Memory B cell (primary cell): ENCODE measurements around the gene DSTN.

ENCODE experiments used
- ATAC-seq: fragments of 150-1000 bp; cut with Tn5 transposase; 2 replicates; pipeline ENCODE4 v1.10.0; 2021; ENCODE audit warnings: low read depth, mild to moderate bottlenecking, moderate library complexity
- DNase-seq, 2 donors: peaks; one replicate each; pipeline ENCODE4 v3.0.0; 2022; ENCODE audit warnings: low spot score in 2 of 2
- H3K27ac Mint-ChIP-seq: one replicate; pipeline ENCODE4 v1.8.0; 2022; ENCODE audit warnings: mild to moderate bottlenecking, moderate library complexity, mixed read lengths
- H3K27me3 Mint-ChIP-seq: one replicate; pipeline ENCODE4 v1.8.0; 2022; ENCODE audit warnings: mixed read lengths
- H3K36me3 Mint-ChIP-seq: one replicate; pipeline ENCODE4 v1.8.0; 2022; ENCODE audit warnings: mild to moderate bottlenecking, mixed read lengths
- H3K4me1 Mint-ChIP-seq: one replicate; pipeline ENCODE4 v1.8.0; 2022; ENCODE audit warnings: mixed read lengths
- H3K4me3 Mint-ChIP-seq: one replicate; pipeline ENCODE4 v1.8.0; 2022; ENCODE audit warnings: mild to moderate bottlenecking, moderate library complexity, mixed read lengths
- H3K9me3 Mint-ChIP-seq: one replicate; pipeline ENCODE4 v1.8.0; 2022; ENCODE audit warnings: mixed read lengths

DSTN gene

DNA sequence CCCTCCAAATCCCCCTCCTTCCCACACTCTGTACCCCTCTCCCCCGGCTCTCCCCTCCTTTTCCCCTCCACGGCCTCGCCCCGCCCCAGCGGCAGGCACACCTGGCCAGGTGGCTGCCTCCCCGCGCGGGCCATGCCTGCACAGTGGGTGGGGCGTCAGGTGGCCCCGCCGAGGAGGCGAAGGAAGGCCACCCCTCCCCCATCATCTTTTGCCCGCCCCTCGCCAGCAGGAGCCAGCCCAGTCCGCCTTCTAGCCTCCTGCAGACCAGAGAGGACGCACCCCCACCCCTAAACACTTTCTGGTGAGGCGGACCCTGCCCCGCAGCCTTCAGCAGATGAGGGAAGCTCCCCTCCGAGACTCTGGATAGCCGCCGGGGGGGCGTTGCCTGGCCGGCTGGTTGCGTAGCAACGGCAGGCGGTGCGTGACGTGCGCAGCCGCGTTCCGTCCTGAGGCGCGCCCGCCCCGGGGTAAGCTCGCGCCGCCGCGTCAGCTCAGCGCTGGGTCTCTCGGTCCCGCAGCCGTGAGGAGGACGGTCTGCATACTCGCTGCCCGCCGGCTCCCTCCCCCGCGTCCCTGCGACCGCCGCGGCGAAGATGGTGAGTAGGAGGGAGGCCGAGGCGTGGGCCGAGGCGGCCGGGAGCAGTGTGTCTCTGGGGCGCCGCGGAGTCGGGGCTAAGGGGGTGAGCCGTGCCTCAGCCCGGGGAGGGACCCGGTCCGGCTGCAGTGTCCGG, at the start of gene DSTN:
TSS of gene DSTN (plus strand) at position 460 of the 731 bp plus-strand sequence. CDS start at position 594, 134 bp downstream.
- peak; percentile 85 to 89 for DNase-seq
- Mint-ChIP-seq H3K27ac (peak within 1 kb of the TSS; percentile 97), H3K9me3 (no peaks in the 10 kb centered on the region), H3K36me3 (no peaks in the 10 kb centered on the region), H3K4me3 (peak within 1 kb of the TSS; percentile 99), H3K4me1 (peaks cover 12% of the 10 kb centered on the region), H3K27me3 (peaks cover 3% of the 10 kb centered on the region)
- ATAC-seq = peak; percentile 88

DNA sequence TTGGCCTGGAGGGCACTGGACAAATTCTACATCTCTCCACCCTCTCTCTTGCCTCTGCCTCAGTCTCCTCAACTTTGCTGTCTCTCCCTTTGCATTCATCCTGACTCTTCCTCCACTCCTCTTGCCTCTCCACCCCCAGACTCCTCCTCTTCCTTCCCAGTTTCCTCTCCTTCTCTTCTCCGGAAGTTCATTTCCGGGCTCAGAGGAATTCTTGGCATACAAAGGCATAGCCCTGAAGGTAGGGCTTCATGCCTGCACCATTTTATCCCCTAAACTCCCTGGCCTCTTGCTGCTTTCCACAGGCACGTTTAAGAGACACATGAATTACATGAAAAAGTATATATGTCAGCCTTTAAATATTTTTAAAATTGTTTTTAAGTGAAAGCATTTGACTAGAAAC, 49.3 kb upstream of the DSTN start:
- Mint-ChIP-seq H3K4me3 (no peak overlapping the region), H3K27me3 (peaks cover 5% of the 10 kb centered on the region), H3K4me1 (peaks cover 3% of the 10 kb centered on the region), H3K36me3 (no peaks in the 10 kb centered on the region), H3K9me3 (no peaks in the 10 kb centered on the region), H3K27ac (no peak overlapping the region)
- ATAC-seq (no peak), DNase-seq (no peak)

DNA sequence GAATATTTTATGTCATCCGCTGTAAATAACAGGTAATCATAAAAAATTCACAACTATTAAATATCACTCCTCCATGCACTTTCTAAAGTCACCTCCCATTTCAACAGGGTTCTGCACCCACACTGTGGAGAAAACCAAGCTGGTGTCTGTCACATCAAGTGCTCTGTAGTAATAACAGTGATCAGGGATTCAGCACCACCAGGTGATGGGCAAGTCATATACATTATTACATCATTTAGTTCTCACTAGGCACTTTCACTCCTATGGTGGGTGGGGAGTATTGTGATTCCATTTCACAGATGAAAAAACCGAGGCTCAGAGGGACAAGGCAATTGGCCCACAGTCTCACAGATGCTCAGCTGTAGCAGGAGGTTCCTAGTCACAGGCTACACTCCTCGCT, 47.3 kb upstream of the DSTN start:
- Mint-ChIP-seq H3K27me3 (peaks cover 9% of the 10 kb centered on the region), H3K27ac (no peak overlapping the region), H3K4me1 (peaks cover 5% of the 10 kb centered on the region), H3K9me3 (no peaks in the 10 kb centered on the region), H3K36me3 (no peaks in the 10 kb centered on the region), H3K4me3 (no peak overlapping the region)
- DNase-seq (no peak), ATAC-seq (no peak)

DNA sequence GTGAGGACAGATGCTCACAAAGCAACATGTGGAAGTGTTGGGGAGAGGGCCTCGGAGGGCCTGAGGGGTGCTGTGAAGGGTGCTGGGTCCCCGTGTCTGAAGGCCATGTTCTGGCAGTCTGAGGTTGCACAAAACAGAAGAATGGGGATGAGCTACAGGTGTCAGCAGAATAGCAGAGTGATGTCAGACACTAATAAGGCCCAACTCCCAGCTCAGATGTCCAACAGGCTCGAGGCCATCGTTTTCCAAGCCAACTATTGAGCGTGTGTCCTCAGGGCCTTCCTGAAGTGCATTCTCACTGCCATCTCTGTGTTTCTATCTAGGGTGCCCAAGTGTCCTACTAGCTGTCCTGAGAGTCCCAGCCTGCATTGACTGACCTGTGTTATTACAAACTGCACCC, 46.5 kb upstream of the DSTN start:
- no peak for ATAC-seq
- Mint-ChIP-seq H3K27ac (no peak overlapping the region), H3K9me3 (no peaks in the 10 kb centered on the region), H3K27me3 (peaks cover 10% of the 10 kb centered on the region), H3K4me3 (no peak overlapping the region), H3K4me1 (peaks cover 4% of the 10 kb centered on the region), H3K36me3 (no peaks in the 10 kb centered on the region)
- DNase-seq = no peak

DNA sequence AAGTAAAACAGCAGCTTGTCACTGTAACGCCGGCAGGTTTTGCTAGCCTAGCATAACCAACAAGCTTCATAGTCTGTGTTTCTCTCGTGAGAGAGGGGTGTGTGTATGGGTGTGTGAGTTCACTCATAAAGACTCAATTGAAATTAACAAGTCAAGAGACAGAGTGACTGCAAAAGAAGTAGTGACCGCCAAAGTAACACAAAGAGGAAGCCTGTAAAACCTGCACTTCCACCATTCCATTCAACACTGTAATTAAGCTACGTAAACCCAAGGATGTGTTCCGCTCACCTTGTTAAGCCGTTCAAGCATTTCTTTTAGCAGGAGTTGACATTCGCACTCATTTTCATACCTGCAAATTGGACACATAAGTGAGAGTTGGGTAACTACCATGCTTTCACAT, 45.3 kb upstream of the DSTN start:
- H3K4me1 Mint-ChIP-seq = peaks cover 2% of the 10 kb centered on the region
- no peak for ATAC-seq
- DNase-seq = no peak
- peaks cover 3% of the 10 kb centered on the region for H3K36me3 Mint-ChIP-seq
- peaks cover 13% of the 10 kb centered on the region for H3K27me3 Mint-ChIP-seq
- H3K27ac Mint-ChIP-seq = no peak overlapping the region
- peaks cover 2% of the 10 kb centered on the region for H3K9me3 Mint-ChIP-seq
- no peak overlapping the region for H3K4me3 Mint-ChIP-seq

DNA sequence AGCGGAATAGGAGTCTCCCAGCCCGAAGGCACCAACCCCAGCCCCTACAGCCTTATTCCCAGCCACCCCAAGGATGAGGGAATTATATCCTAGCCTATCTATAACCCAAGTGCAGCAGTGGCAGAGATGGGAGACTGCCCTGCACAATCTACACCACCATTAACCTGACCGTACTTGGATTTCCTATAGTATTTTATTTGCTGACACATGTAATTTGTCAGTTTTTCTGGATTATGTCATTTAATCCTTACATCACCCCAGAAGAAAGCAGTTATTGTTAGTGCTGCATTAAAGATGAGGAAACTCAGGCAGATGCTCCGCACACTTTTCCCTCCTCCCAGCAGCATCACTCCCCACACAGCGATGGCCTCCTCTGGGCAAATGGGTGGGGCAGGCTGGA, 44.7 kb upstream of the DSTN start:
- Mint-ChIP-seq H3K27ac (no peak overlapping the region), H3K9me3 (peaks cover 2% of the 10 kb centered on the region), H3K4me1 (peaks cover 2% of the 10 kb centered on the region)

DNA sequence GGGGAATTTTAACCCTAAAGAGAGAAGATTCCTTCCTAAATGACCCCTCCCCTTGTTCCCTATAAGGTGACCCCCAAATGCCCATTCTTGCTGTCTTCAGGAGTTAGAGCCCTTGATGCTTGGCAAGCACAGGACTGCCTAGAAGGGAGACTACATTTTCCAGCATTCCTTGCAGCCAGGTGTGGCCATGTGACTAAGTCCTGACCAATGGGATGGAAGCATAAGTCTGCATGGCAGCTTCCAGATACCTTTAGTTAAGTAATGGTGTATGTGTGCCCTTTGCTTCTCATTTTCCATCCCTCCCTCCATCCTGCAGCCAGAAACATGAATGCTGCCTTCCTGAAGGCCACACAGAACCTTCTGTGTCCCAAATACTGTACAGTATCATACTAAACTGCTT, 44.2 kb upstream of the DSTN start:
- Mint-ChIP-seq H3K27me3 (peaks cover 17% of the 10 kb centered on the region), H3K4me3 (no peak overlapping the region), H3K27ac (no peak overlapping the region), H3K9me3 (peaks cover 2% of the 10 kb centered on the region), H3K4me1 (peaks cover 2% of the 10 kb centered on the region), H3K36me3 (peaks cover 3% of the 10 kb centered on the region)
- DNase-seq = no peak
- ATAC-seq = peak; percentile 62

More for the DNA sequence above, 44.7 kb upstream of the DSTN start:
- DNase-seq (no peak), ATAC-seq (no peak)
- Mint-ChIP-seq H3K4me3 (no peak overlapping the region), H3K36me3 (peaks cover 3% of the 10 kb centered on the region), H3K27me3 (peaks cover 15% of the 10 kb centered on the region)

DNA sequence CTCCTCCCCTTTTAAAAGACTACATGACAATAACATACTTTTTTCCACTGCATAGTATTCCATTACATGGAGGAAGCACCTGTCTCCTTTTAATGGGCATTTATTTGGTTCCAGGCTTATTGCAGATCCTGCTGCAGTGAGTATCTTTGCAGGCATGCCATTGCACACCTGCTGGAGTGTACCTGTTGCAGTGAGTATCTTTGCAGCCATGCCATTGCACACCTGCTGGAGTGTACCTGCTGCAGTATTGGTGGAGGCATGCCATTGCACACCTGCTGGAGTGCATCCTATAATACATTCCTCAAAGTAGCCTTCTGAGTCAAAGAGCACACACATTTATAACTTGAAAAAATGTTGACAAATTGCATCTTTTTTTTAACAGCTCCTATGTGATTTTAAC, 40.3 kb upstream of the DSTN start:
- ATAC-seq (no peak), DNase-seq (no peak)
- peaks cover 2% of the 10 kb centered on the region for H3K4me1 Mint-ChIP-seq
- H3K27me3 Mint-ChIP-seq = peaks cover 20% of the 10 kb centered on the region
- H3K36me3 Mint-ChIP-seq = peaks cover 3% of the 10 kb centered on the region
- no peak overlapping the region for H3K27ac Mint-ChIP-seq
- H3K9me3 Mint-ChIP-seq = peaks cover 2% of the 10 kb centered on the region
- no peak overlapping the region for H3K4me3 Mint-ChIP-seq

DNA sequence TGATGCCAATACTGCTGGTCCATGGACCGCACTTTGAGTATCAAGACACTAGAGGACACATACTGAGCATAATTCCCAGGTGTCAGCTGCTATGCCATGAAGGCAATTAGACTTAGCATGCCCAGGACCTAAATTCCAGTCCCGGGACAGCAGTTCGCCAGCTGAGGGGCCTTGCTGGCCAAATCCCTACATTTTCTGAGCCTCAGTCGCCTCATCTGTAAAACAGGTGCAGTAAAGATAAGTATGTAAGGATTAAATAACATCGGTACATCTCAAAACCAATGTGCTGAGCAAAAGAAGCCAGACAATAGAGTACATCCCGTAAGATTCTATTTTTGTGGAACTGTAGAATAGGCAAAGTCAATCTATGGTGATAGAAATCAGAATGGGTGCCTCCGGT, 39.7 kb upstream of the DSTN start:
- Mint-ChIP-seq H3K4me3 (peak overlapping the region; percentile 63), H3K27ac (no peak overlapping the region), H3K9me3 (peaks cover 2% of the 10 kb centered on the region), H3K27me3 (peaks cover 20% of the 10 kb centered on the region), H3K36me3 (peaks cover 3% of the 10 kb centered on the region), H3K4me1 (peaks cover 2% of the 10 kb centered on the region)
- ATAC-seq (no peak), DNase-seq (no peak)

DNA sequence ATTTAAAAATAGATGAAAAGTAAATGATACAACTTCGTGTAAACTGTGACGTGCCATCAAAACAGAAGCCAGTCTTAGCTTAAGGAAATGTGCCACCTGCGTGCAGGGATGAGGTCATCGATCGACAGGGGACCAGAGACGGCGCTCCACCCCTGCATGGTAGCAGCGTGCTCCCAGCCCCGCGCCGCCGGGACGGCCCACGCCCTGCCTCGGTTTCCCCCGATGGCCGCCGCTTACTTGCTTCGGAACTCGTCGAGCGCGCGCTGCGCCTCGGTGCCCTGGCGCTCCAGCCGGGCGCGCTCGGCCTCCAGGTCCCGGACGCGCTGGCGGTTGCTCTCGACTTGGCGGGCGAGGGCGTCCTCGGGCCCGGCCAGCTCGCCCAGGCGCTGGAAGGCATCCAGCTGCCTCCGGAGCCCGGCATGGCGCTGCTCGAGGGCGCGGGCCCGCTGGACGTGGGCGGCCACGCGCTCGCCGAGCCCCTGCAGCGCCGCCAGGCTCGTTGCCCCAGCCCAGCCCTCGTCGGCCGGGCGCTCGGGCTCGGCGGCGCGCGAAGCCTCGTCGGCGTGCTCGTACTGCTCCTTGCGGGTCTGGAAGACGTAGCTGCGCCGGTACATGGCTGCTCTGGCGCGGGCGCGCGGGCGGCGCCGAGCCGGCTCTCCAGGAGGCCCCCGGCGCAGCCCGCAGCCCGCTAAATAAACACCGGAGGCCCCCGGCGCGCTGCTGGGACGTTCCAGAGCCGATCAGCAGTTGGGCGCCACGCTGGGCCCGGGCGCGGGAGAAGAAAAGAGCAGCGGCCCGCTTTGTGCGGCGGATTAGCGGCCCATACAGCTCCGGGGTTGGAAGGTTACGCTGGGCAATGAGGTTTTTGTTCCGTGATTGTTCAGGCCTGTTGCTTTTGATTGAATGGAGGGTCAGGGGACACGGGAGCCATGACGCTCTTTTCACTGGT, 38.9 kb upstream of the DSTN start, which contains the start of gene BFSP1:
TSS of gene BFSP1 (minus strand) at position 664 of the 949 bp plus-strand sequence. CDS start at position 614, 50 bp downstream.
- Mint-ChIP-seq H3K36me3 (peaks cover 3% of the 10 kb centered on the region), H3K4me1 (peaks cover 2% of the 10 kb centered on the region), H3K27me3 (peaks cover 20% of the 10 kb centered on the region), H3K4me3 (peak within 1 kb of the TSS; percentile 63), H3K27ac (no peak within 1 kb of the TSS), H3K9me3 (peaks cover 2% of the 10 kb centered on the region)
- peak in 1 of 2 donors; percentile 29 for DNase-seq
- peak; percentile 72 for ATAC-seq

DNA sequence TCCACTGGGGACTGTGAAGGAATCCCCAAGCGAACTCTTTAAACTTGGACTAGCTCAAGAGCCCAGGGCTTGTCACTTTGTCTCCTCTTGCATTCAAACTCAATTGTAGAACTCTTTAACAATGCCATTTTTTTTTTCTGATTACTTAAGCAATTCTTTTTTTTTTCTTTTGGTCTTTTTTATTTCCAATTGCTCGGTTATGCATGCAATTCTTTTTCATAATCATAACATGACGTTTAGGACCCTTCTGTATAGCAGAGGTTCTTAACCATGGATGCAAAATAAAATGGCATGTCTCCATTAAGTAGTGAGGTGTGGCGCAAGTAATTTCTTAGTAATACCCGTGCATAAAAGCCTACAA, 38.2 kb upstream of the DSTN start:
- Mint-ChIP-seq H3K27me3 (peaks cover 18% of the 10 kb centered on the region), H3K27ac (no peak overlapping the region), H3K4me1 (no peaks in the 10 kb centered on the region), H3K4me3 (peak overlapping the region; percentile 62), H3K9me3 (peaks cover 2% of the 10 kb centered on the region), H3K36me3 (peaks cover 3% of the 10 kb centered on the region)
- DNase-seq = no peak
- no peak for ATAC-seq

DNA sequence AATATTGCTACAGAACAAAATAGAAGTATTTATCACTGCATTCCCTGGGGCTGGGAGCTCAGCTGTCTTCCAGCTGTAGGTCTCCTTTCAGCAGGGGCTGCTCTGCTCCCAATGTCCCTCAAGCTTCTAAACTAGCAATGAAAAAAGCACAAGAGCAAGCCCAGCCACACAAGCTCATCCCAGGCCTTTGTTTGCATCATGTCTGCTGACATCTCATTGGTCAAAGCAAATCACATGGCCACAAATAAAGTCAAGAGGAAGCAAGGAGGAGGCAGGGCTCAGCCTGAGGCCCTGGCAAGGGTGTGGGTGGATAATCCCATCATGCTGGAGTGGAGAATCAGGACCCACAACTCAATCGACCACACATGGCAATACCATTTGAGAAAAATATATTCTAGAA, 36.5 kb upstream of the DSTN start:
- peaks cover 15% of the 10 kb centered on the region for H3K27me3 Mint-ChIP-seq
- no peak overlapping the region for H3K27ac Mint-ChIP-seq
- ATAC-seq (no peak), DNase-seq (no peak)
- no peak overlapping the region for H3K4me3 Mint-ChIP-seq
- no peaks in the 10 kb centered on the region for H3K4me1 Mint-ChIP-seq
- peaks cover 3% of the 10 kb centered on the region for H3K36me3 Mint-ChIP-seq
- H3K9me3 Mint-ChIP-seq = peaks cover 2% of the 10 kb centered on the region

DNA sequence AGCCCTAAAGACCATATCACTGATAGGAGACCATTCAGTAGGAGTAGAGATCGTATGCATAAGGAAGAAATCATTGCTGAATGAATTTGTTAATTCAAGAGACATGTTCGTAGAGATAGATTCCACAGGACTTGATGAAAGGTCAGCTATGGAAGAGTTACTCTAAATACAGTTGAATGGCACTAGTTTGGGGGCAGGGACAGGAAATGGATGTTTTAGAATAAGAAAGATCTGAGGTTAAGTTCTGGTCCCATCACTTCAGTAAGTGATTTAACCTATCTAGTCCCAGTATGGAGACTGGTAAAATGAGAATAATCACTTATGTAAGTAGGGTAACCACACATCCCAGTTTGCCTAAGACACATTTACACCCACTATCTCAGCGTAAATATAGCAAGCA, 35.8 kb upstream of the DSTN start:
- no peak overlapping the region for H3K27ac Mint-ChIP-seq
- DNase-seq (no peak), ATAC-seq (no peak)
- peaks cover 3% of the 10 kb centered on the region for H3K36me3 Mint-ChIP-seq
- H3K9me3 Mint-ChIP-seq = peaks cover 2% of the 10 kb centered on the region
- no peaks in the 10 kb centered on the region for H3K4me1 Mint-ChIP-seq
- H3K27me3 Mint-ChIP-seq = peaks cover 17% of the 10 kb centered on the region
- H3K4me3 Mint-ChIP-seq = no peak overlapping the region

DNA sequence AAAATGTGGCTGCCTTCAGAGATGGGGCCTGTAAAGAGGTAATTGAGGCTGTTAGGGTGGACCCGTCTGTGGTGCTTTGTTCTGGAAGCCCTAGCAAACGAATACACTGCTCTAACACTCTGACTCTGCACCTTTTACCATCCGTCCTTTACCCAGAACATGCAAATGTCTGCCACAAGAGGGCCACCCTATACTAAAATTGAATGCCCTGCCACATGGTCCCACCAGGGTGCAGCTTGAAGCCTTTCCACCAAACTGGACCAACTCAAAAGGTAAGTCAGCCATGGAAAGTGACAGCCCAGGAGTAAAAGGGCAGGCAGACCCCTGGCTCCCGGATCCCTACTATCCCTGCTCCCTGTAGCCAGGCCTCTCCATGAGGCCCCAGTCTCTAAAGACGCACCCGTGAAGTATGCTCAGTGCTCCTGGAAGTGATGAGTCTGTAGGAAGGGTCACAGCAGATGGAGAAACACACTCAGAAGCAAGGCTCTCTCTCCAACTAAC, 32.9 kb upstream of the DSTN start:
- H3K4me3 Mint-ChIP-seq = no peak overlapping the region
- no peaks in the 10 kb centered on the region for H3K9me3 Mint-ChIP-seq
- H3K27ac Mint-ChIP-seq = no peak overlapping the region

More for the DNA sequence above, 32.9 kb upstream of the DSTN start:
- DNase-seq = peak; percentile 60 to 63
- peaks cover 18% of the 10 kb centered on the region for H3K27me3 Mint-ChIP-seq
- no peaks in the 10 kb centered on the region for H3K4me1 Mint-ChIP-seq
- ATAC-seq = peak; percentile 88
- H3K36me3 Mint-ChIP-seq = no peaks in the 10 kb centered on the region
